ENCODE results near the gene RAB40B.

DNA sequence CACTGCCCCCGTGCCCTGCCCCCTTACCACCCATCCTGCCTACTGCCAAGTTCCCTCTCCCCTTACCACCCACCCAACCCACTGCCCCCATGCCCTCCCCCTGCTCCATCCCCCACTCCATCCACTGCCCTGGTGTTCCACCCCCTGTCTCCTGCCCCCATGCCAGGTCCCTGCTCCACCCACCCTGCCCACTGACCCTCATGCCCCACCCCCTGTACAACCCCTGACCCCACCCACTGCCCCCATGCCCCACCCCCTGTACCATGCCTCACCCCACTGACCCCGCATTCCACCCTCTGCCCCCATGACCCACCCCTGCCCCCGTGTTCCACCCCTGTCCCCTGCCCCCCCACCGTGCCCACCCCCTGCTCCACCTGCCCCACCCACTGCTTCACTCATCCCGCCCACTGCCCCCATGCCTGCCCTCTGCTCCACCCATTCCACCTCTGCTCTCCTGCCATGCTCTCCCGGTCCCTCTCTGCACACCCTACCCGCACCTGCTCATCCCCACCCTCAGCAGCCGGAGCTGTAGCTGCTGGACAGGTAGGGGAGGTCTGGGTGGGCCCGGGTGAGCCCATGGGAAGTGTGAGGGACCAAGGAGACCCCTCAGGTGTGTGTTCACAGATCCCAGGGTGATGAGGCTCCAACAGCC, 10.7 kb upstream of the RAB40B start:
- no peak for TF ChIP-seq EGR1 (IDR thresholded peaks at IDR 0.05; ENCODE audit: low read depth in 2 of 2)
- TF ChIP-seq, protein P1, sequence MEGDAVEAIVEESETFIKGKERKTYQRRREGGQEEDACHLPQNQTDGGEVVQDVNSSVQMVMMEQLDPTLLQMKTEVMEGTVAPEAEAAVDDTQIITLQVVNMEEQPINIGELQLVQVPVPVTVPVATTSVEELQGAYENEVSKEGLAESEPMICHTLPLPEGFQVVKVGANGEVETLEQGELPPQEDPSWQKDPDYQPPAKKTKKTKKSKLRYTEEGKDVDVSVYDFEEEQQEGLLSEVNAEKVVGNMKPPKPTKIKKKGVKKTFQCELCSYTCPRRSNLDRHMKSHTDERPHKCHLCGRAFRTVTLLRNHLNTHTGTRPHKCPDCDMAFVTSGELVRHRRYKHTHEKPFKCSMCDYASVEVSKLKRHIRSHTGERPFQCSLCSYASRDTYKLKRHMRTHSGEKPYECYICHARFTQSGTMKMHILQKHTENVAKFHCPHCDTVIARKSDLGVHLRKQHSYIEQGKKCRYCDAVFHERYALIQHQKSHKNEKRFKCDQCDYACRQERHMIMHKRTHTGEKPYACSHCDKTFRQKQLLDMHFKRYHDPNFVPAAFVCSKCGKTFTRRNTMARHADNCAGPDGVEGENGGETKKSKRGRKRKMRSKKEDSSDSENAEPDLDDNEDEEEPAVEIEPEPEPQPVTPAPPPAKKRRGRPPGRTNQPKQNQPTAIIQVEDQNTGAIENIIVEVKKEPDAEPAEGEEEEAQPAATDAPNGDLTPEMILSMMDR (IDR thresholded peaks at IDR 0.05; ENCODE audit: low read depth, low read length, missing input control), result no peak
- TF ChIP-seq, protein P2, sequence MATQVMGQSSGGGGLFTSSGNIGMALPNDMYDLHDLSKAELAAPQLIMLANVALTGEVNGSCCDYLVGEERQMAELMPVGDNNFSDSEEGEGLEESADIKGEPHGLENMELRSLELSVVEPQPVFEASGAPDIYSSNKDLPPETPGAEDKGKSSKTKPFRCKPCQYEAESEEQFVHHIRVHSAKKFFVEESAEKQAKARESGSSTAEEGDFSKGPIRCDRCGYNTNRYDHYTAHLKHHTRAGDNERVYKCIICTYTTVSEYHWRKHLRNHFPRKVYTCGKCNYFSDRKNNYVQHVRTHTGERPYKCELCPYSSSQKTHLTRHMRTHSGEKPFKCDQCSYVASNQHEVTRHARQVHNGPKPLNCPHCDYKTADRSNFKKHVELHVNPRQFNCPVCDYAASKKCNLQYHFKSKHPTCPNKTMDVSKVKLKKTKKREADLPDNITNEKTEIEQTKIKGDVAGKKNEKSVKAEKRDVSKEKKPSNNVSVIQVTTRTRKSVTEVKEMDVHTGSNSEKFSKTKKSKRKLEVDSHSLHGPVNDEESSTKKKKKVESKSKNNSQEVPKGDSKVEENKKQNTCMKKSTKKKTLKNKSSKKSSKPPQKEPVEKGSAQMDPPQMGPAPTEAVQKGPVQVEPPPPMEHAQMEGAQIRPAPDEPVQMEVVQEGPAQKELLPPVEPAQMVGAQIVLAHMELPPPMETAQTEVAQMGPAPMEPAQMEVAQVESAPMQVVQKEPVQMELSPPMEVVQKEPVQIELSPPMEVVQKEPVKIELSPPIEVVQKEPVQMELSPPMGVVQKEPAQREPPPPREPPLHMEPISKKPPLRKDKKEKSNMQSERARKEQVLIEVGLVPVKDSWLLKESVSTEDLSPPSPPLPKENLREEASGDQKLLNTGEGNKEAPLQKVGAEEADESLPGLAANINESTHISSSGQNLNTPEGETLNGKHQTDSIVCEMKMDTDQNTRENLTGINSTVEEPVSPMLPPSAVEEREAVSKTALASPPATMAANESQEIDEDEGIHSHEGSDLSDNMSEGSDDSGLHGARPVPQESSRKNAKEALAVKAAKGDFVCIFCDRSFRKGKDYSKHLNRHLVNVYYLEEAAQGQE (IDR thresholded peaks at IDR 0.05), result no peak
- TF ChIP-seq, protein P3, sequence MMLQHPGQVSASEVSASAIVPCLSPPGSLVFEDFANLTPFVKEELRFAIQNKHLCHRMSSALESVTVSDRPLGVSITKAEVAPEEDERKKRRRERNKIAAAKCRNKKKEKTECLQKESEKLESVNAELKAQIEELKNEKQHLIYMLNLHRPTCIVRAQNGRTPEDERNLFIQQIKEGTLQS (IDR thresholded peaks at IDR 0.05), result no peak
- TF ChIP-seq, protein P4, sequence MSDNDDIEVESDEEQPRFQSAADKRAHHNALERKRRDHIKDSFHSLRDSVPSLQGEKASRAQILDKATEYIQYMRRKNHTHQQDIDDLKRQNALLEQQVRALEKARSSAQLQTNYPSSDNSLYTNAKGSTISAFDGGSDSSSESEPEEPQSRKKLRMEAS (IDR thresholded peaks at IDR 0.05), result no peak
- TF ChIP-seq RXRA (IDR thresholded peaks at IDR 0.05), result no peak
- TF ChIP-seq HNF4A (conservative IDR thresholded peaks at IDR 0.05), result no peak
- TF ChIP-seq, protein P5, sequence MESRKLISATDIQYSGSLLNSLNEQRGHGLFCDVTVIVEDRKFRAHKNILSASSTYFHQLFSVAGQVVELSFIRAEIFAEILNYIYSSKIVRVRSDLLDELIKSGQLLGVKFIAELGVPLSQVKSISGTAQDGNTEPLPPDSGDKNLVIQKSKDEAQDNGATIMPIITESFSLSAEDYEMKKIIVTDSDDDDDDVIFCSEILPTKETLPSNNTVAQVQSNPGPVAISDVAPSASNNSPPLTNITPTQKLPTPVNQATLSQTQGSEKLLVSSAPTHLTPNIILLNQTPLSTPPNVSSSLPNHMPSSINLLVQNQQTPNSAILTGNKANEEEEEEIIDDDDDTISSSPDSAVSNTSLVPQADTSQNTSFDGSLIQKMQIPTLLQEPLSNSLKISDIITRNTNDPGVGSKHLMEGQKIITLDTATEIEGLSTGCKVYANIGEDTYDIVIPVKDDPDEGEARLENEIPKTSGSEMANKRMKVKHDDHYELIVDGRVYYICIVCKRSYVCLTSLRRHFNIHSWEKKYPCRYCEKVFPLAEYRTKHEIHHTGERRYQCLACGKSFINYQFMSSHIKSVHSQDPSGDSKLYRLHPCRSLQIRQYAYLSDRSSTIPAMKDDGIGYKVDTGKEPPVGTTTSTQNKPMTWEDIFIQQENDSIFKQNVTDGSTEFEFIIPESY (IDR thresholded peaks at IDR 0.05), result no peak

All from liver (tissue), 3 donors.